Body of pancreas (tissue), 4 donors: ENCODE measurements around the gene RNF113B.

Experiments
- CTCF ChIP-seq, 7 experiments: fragments of 450-650 bp in 4 of 7; fragments of 200-600 bp in 3 of 7; sonication (generic) in 3 of 7; IDR thresholded peaks; one replicate each; pipeline ENCODE4 v1.5.1; 2016 to 2019; ENCODE audit warnings: antibody characterized with exemption in 7 of 7
- POLR2A ChIP-seq, 3 donors: fragments of 450-650 bp; IDR thresholded peaks; one replicate each; pipeline ENCODE4 v1.6.1; 2016; ENCODE audit warnings: antibody characterized with exemption in 3 of 3, mild to moderate bottlenecking in 2 of 3

DNA sequence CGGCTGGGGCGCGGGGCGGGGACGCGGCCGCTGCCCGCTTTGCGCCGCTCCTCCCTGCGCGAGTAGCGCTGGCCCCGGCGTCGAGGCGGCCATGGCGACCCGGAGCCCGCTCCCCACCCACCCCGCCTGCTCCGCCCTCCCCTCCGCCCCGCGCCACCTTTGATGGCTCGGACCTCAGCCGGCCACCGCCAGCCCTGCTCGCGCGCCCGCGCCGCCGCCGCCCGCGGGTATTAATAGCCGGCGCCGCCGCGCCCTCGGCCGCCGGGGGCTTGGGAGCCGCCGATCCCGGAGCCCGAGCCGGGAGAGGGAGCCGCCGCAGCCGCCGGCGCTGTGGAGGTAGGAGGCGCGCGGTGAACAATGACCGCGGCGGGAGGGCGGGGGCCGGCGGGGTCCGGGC, 33.9 kb downstream of the RNF113B start:
- TF ChIP-seq POLR2A (IDR thresholded peaks at IDR 0.05) = no peak
- TF ChIP-seq CTCF (IDR thresholded peaks at IDR 0.05) = no peak
